COR-L47 (cell line): ENCODE data around the gene ROBO1.
"Not testable (repeated sequence)": the region's sequence is repeated elsewhere in the genome, so short reads cannot be mapped to it uniquely, and the experiment has no call there.

Source experiments
- DNase-seq: peaks from one replicate; lab custom pipeline; 2025; lab: John Stamatoyannopoulos, UW

The ROBO1 gene

DNA sequence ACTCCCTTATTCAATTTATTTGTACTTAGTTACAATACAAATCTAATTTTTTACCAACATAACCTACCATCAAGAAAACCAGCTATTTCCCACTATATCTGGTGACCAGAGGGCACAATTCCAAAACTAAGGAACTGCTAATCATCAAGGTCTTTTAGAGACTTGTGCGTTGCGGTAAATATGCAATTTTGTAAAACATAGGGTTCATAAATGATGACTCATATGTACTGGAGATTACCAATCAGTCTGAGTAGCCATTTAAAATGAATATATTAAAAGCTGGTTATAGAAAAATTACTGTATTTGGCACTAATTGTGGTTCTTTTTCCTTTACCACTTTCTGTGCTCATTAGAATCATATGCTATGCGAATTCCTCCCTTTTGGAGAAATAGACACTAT, 859.6 kb downstream of the ROBO1 start:
- no peak for DNase-seq

DNA sequence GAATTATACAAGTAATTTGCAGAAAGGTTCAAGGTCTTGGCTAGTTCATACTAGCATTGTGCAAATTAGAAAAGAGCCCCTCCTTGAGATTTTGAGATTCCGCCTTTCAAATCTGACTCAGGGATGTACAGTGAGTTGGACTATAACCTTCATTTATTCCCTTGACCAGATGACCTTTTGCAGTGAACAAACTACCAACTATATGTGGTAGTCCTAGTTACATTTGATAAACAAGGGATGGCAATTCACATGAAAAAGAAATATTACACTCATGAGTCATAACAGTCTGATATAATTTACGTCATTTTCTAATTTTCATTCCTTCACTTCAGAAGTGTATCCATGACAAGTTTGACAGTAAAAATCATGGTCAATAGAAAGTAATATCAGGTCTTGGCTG, 860.4 kb downstream of the ROBO1 start:
- no peak for DNase-seq

DNA sequence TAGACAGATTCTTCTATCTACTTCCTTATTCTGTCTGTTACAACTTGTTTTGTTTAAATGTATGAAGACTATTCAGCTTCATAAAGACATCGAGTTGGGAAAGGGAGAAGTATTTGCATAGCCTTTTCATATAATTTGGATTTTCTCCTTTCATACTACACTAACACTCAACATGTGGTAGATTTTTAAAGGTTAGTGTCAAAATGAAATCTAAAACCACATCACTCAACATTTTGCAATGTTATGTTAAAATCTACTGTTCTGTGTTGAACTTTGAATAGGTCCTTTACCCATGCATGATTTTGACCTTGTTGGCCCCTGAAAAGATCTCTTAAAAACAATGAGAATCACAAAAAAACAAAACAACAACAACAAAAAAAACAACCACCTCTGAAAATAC, 860.9 kb downstream of the ROBO1 start:
- DNase-seq = no peak

DNA sequence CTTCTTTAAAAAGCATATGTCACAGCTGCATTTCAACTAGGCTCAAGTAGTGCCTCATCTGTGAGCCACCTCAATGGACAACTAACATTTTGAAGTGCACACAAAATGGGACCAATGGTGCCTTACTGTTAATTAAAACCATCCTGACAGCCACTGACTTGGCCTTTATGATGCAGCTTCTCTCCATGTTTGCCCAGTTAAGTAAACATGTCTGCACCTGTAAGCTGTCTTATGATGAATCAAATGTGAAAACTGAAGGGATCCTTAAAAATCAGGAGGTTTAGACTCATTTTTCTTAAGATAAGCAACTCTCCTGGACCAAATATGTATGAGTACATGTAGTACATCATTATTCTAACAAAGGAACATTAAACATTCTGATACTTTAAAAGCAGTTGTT, 861.6 kb downstream of the ROBO1 start:
- no peak for DNase-seq

DNA sequence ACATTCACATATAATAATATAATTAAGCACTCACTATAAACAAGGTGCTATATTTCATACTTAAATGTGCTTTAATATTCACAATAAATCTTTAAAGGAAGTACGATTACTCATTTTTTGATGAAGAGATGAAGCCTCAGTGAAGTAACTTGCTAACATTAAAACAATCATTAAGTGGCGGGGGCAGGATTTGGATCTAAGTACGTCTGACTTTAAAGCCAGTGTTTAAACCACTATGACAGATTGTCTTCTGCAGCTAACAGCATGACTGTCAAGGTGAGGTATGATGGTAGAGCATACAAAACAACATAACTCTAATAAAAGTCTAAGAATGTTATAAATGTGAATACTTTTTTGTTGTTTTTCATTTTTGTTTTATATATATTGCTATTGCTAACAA, 862.1 kb downstream of the ROBO1 start:
- DNase-seq = no peak

DNA sequence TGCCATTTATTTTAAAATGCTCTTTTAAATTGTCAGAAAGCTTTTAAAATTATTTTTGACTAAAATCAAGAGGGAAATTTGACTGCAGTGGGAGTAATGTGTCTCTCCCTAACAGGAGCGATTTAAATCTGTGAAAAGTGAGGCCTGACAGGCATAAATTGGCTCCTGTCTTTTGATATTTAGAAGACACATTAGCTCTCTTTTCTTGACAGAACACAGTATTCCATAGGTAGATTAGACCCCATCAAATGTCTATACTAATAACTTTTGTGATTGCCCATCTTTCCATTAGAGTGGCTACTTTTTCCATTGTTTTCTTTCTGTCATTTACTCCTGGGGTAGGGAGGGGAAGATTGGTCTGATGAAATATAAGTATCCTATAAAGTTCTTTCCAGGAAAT, 866.3 kb downstream of the ROBO1 start:
- no peak for DNase-seq

DNA sequence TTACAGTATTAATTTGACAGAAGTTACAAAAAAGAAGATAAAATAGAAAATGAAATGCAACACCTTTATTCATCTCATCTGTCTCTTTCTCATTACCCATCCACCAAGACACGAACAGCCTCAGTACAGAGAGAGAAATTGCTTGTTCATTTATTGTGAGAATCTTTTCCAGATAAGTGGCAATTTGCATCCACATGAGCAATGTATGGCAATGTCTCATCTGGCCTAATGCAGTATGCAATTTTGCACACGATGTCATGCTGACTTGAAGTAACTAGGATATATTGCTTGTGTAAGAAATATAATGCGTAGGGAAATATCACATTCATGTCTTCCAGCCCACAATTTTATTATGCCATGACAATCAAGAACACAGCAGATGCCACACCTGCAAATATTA, 866.9 kb downstream of the ROBO1 start:
- no peak for DNase-seq

DNA sequence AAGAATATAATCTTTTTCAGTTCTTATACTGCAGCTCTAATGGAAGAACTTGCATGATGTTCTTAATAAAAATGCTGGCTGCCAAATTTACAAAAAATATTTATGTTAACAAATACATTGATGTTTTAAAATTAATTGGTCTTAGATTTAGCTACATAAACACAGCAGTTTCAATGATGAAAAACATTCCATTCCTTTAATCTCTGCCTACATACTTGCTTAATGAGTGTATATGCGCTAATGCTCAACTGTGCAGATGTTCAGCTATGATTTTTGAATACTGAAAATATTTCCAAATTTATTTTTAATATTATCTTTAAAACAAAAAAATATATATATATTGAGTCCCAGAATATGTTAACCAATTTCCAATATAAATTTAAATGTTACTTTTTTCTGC, 867.4 kb downstream of the ROBO1 start:
- DNase-seq = no peak

DNA sequence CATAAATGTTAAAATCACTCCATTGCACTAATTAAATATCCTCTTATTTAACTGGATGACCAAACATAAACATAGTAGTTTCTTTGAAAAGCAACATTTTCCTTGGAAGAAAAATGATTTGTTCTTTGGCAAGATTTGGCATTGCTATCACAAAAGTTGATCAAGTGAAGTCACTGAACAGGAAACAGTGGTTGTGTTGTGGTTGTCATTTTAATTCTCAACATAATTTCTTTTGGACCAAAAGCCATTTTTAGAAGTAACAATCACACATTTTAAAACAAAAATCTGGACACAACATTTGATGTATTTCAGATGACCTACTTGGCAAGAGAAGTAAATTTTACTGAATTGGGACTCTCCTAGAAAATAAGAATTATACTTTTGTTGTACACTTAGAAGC, 872.3 kb downstream of the ROBO1 start:
- no peak for DNase-seq

DNA sequence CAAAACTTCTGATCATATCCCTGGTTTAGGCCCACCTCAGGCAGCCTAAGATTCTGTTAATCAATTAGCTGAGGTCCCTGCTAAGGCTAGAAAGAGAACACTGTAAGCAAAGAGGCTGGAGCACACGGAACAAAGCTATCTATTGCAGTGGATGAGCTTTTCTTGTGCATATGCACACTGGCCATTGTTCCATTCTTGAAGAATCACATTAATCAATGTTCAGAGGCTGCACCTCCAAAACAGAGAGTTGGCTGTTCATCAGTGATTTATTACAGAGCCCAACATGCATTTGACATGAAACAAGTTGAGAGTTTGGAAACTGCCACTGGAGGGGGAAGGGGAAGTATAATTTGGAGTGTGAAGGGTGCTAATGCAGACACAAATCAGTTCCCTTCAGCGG, 873.0 kb downstream of the ROBO1 start:
- no peak for DNase-seq

DNA sequence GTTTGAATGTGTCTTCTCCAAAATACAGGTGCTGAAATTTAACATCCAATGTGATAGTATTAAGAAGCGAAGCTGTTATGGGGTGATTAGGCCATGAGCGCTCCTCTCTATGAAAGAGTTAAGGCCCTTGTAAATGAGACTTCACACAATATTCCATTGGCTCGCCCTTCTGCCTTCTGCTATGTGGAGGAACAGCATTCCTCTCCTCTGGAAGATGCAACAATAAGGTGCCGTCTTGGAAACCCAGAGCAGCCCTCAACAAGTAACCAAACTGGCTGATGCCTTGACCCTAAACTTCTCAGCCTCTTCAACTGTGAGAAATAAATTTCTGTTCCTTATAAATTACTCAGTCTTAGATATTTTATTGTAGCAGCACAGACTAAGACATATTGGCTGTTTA, 874.6 kb downstream of the ROBO1 start:
- DNase-seq = no peak

DNA sequence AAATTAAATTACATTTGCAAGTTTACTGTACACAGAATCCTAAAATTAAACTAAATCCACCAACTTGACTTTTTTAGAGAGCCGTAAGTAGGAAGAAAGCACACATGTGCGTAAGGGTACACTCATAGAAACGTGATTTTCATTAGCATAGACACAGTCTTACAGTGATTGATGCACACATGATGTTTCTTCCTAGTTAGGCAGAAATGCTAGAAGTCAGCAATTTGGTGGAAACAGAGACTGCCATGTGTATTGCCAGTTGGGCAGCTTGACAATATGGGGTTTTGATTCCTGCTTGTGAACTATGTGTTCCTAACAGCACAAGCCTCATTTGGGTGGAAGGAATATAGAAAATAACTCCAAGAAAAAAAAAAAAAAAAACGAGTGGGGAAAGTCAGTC, 878.5 kb downstream of the ROBO1 start:
- DNase-seq = no peak

DNA sequence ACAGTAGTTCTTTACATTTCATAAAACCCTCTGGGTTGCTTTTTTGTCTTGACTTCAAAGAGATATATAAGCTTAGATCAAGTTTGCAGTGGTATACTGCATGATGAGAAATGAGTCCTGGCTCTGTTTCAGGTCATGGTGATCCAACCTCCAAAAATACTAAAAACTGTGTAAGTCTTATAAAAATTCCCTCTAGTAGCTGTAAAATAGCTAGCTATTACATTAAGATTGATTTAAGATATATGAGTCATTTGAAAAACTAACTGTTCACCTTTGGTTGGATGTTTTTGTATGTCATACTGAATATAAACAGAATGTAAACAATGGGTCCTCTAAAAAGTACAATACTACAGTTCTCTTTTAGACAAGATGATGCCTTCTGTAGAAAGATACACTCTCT, 879.2 kb downstream of the ROBO1 start:
- DNase-seq = no peak

DNA sequence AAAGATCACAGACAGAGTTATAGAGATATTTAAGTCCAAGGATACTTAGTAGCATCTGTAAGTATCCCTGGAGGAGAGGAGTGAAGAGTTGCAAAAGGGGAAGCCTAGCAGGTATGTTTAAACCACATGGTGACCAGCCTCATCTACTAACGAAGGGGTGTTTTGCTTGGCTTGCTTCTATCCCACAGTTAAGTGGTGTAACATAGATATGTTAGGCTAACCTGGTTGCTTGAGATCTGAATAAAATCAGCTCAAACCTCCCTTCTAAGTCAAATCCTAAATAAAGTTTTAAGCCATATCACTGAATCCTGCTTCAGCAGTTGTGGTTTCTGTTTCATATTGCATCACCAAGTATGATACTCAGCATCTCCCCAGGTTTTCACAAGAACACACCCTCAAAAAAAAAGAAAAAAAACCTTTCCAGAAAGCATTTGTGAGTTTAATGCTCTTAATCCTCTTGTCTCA, 880.2 kb downstream of the ROBO1 start:
- DNase-seq = no peak

DNA sequence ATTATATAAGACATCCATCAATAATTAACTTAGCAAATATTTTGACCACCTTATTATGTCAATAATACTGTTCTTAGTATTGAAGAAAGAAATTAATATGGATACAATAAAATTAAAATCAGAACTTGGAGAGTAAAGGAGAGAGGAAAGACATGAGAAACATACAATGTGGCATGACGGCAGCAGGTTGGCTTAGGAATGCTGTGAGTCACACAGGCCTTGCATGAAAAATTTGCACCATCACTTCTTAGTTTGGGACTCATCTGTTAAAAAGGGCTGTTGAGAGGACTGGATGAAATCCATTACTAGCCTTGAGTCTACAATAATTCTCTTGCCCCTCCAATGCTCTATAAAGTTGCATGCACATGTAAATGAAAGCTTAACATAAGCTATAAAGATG, 880.8 kb downstream of the ROBO1 start:
- no peak for DNase-seq

DNA sequence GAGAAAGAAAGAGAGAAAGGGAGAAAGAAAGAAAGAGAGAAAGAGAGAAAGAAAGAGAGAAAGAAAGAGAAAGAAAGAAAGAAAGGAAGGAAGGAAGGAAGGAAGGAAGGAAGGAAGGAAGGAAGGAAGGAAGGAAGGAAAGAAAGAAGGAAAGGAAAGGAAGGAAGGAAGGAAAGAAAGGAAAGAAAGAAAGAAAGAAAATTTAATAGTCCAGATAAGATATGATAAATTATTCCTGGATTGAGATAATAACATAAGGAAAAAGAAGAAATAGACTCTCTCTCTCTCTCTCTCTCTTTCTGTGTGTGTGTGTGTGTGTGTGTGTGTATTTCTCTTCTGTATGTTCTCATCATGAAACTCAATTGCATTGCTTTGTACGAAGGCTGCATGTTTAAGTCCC, 883.2 kb downstream of the ROBO1 start:
- not testable (repeated sequence) for DNase-seq

DNA sequence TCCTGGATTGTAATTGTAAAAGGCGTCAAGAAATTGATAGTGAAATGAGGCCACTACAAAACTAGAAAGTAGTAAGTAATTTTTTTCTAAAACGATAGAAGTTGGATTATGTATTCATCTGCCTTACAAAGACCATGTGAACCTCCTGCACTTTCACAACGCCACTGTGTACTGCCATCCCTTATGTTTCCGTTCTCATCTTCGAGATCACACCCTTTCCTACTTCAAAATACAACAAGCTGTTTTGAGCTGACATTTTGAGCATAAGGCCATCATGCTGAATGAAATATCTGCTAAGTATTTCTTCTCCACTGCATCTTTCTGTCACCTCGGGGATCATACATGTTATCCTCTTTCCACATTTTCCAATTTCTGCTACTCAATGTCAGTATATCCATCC, 885.5 kb downstream of the ROBO1 start:
- no peak for DNase-seq

DNA sequence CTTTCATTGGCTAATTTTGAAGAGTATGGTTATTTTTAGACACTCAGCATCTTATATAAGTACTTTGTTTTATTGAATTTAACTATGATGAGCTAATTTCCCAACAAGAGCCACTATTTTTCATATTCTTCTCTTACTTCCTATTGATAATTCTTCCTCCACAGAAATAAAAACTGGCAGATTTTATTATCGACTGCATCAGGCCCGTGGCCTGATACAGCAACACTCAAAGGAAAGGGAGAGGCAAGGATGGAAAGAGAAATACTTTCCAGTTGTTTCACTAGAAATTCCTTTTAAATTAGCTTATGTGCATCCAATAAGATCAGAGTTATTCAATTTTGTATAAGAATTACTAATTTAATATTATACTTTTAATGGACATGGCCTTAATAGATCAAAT, 886.3 kb downstream of the ROBO1 start:
- no peak for DNase-seq

DNA sequence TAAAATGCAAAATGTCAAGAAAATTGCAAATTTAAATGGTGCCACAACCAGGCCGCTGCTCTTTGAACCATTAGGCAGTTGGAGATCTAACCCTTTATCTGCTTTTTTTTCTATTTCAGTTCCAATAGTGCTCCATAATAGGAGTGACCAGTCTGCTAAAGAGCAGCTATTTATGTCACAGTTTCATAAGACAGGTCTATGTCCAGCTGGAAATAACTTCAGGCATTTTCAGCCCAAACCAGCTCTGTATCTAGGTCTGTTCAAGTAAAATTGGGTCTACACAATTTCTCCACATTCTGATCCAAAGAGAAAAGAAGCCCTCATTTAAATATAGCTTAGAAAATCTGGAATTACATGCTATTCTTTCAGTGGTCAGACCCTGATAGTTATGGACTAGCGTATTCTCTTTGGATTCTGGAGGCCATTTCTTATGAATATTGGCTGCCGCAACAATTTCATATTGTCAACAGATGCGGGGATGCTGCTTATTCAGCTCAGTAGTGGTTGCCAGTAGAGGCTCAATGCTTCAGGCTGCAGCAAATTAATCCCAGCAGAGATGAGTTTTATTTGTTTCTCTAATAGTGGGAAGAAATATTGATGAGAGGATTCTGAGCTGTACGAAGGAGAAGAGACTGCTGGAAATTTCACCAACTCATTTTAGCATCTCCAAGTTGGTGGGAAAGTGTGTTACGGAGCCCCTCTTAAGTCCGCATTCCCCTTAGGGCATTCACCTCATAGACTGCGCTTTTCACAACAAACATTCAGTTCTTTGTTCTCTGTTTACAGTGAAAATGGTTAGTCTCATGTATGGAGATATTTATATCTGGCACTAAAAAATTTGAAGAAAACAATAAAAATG, 887.0 kb downstream of the ROBO1 start:
- no peak for DNase-seq

DNA sequence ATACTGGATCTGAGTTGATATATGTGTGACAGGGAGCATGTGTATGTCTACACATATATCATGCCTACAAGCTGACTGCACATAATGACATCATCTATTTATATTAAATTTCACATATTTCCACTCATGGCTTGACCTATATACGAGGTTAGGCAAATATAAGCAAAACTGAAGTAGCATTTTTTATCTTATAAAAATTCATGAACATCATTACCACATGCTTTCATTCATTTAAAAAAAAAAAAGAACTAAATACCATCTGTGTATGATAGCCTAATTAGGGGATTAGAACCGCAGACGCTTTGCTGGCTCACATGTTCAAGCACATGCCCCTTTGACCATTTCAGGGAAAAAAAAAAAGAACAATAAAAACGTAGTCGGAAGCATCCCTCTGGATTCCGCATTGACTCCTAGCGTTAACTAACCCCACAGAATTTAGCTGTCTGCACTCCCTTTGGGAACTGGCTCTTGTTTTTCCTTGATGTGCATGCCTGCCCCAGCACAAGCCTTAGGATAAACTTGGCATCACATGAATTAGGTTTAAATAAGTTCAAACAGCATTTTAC, 888.4 kb downstream of the ROBO1 start:
- no peak for DNase-seq

DNA sequence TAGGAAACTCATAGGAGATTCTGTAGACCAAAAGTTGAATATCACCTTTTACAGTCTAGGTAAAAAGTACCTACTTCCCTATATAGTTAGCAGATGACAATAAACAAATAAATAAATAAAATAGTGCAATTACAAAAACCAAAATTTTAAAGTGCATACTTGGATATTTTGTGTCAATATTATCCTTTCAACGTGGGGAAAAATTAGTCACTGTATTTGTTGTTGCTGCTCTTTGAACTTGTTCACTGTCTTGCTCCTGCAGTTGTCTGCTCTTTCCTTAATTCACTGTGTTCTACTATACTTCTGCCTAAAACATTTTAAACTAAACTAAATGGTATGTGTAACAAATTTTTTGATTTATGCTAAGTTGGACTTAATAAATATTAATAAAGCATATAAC, 889.0 kb downstream of the ROBO1 start:
- no peak for DNase-seq

DNA sequence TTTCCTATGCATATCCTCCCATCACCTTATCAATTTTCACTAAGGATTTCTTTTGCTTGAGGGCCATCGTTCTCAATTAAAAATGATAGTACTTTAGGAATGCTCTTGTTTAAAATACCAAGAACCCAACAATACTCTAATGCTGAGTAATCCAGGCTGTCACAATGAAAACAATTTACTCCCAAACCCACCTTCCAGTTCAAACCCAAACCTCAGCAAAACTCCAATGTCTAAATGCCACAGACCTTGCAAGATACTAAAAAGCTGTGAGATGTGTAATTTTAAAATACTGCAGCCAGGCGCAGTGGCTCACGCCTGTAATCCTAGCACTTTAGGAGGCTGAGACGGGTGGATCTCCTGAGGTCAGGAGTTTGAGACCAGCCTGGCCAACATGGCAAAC, 889.8 kb downstream of the ROBO1 start:
- no peak for DNase-seq

DNA sequence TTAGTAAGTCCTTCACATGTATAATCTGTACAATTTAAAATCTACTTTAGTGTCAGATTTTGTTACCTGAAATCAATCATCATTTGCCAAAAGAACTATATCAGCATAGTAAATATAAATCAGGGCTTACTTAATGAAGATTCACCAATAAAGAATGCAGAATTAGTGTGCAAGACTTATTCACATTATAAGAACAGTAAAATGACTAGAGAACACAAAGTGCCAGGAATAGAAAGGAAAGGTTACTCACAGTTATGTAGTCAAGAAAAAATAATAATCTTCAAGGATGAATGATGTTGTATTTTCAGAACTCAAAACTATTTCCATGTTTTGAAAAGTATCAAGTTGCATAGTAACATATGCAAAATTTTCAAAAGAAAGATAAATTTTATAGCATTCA, 891.9 kb downstream of the ROBO1 start:
- DNase-seq = no peak

DNA sequence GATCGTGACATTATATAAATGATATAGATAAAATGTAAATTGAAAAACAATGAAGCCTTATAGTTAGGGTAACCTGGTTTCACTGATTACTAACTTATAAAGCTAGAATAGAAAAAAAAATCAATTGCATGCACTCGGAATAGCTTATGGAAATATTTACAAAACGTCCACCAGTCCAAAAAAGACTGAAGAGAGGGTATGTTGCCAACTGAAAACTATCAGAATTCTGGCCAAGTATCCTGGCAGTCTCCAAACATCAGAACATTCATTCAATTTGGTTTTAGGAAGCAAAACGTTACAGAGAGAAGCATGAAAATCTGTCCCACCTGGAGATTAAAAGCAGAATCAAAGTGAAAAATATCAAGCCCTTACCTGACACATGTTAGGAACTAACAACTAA, 892.4 kb downstream of the ROBO1 start:
- no peak for DNase-seq
